Ammon's horn (tissue), 1 donor: ENCODE results near the gene TMED5.
"Not testable (repeated sequence)": the region's sequence is repeated elsewhere in the genome, so short reads cannot be mapped to it uniquely, and the experiment has no call there.

Source experiments
- DNase-seq: peaks from one replicate; pipeline ENCODE4 v3.0.0-alpha.2; 2016; ENCODE audit warnings: low spot score

Gene TMED5

DNA sequence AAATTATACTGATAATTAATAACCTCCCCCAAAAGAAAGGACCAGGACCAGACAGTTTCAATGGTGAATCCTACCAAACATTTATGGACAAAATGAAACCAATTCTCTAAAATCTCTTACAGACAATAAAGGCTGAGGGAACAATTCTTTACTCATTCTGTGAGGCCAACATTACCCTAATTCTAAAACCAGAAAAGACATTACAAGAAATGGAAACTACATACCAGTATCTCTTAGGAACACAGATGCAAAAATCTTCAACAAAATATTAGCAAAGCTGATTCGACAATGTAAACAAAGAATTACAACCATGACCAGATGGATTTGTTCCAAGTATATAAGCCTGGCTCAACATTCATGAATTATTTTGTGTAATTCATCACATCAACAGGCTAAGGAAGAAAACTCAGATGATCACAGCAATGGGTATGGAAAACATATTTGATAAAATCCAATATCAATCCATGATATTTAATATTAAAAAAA is 8.6 kb downstream of the TMED5 start:
- DNase-seq = no peak

DNA sequence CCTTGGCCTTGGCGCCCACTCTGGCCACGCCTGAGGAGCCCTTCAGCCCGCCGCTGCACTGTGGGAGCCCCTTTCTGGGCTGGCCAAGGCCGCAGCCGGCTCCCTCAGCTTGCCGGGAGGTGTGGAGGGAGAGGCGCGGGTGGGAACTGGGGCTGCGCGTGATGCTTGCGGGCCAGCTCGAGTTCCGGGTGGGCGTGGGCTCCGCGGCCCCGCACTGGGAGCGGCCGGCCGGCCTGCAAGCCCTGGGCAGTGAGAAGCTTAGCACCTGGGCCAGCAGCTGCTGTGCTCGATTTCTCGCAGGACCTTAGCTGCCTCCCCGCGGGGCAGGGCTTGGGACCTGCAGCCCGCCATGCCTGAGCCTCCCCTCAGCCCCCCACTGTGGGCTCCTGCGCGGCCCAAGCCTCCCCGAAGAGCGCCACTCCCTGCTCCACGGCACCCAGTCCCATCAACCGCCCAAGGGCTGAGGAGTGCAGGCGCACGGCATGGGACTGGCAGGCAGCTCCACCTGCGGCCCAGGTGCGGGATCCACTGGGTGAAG is 10.0 kb downstream of the TMED5 start:
- not testable (repeated sequence) for DNase-seq

- DNase-seq = no peak
Observed at GRCh38 chr1:93167006-93167405, 13.2 kb downstream of the TMED5 start.

DNA sequence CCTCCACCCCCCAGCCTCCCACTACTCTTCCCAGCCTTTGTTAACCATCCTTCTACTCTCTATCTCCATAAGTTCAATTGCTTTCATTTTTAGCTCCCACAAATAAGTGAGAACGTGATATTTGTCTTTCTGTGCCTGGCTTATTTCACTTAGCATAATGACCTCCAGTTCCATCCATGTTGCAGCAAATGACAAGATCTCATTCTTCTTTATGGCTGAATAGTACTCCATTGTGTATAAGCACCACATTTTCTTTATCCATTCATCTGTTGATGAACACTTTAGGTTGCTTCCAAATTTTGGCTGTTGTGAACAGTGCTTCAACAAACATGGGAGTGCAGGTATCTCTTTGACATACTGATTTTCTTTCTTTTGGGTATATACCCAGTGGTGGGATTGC is 14.3 kb downstream of the TMED5 start:
- DNase-seq = not testable (repeated sequence)

GRCh38 chr1:93164816-93165215 is 15.4 kb downstream of the TMED5 start:
- DNase-seq = no peak

DNA sequence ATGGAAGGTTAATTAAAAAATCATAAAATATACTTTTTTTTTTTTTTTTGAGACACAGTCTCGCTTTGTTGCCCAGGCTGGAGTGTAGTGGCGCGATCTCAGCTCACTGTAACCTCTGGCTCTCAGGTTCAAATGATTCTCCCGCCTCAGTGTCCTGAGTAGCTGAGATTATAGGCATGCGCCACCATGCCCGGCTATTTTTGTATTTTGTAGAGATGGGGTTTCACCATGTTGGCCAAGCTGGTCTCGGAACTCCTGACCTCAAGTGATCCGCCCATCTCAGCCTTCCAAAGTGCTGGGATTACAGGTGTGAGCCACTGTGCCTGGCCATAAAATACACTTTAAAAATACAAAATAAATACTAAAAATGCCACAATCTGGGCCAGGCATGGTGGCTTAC is 16.9 kb downstream of the TMED5 start:
- DNase-seq = not testable (repeated sequence)

DNA sequence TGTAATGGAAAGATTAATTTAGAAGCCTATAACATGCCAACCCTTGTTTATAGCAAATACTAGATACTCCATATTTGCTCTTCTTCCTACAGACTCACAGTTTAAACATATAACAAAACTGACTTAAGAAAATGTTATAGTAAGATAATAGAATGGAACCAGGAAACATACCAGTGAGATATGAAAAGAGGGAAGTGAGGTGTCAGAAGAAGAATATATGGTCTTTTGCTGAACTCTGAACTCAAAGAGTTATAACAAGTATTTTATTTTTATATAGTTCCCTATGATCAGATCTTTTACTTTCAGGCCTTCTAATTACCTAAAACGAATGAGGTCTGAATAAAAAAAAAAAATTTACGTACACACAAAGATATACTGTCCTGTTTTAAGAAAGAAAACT is 20.9 kb downstream of the TMED5 start:
- DNase-seq = no peak

GRCh38 chr1:93155335-93155734 is 24.9 kb downstream of the TMED5 start:
- no peak for DNase-seq

- DNase-seq = no peak
Observed at GRCh38 chr1:93154898-93155297, 25.3 kb downstream of the TMED5 start.

DNA sequence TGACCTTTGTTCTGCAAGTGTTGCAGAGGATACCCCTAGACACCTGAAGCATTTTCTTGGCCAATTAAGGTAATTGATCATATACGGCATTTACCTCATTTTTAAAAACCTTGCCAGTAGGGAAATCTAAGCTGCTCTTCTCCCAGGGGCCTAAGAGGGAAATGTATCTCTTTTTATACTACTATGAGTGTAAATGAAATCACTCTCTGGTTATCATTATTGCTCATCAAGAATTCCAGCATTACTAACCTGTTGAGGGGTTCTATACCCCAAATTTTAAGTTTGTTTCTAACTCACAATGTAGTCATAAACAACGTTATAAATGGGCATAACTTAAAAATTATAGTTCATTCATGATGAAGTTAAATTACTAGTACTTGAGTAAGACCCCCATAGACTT is 27.4 kb downstream of the TMED5 start:
- no peak for DNase-seq

DNA sequence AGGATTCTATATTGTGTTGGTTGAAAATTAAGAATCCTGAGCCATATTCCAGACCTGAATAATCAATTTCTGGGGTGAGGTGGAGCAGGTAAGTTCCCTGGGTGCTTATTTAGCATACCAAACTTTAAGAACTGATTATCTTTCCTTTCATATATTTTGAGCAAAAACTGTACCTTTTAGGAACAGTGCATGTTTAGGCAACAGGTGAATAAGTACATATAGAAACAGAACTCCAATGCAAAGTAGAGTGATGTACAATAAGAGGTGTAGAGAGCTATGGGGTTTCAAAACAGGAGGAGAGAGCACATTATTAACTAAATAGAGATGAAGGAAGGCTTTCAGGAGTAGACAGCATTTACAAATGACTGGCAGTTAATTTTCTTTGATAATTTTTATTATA is 28.7 kb downstream of the TMED5 start:
- no peak for DNase-seq

- DNase-seq = no peak
Observed at GRCh38 chr1:93150729-93151128, 29.5 kb downstream of the TMED5 start.

- DNase-seq = no peak
Observed at GRCh38 chr1:93148001-93148400, 32.2 kb downstream of the TMED5 start.

- no peak for DNase-seq
Observed at GRCh38 chr1:93143769-93144168, 36.4 kb downstream of the TMED5 start.

GRCh38 chr1:93143136-93143535 is 37.1 kb downstream of the TMED5 start:
- no peak for DNase-seq

GRCh38 chr1:93142161-93142560 is 38.1 kb downstream of the TMED5 start:
- no peak for DNase-seq

- no peak for DNase-seq
Observed at GRCh38 chr1:93140106-93140505, 40.1 kb downstream of the TMED5 start.

DNA sequence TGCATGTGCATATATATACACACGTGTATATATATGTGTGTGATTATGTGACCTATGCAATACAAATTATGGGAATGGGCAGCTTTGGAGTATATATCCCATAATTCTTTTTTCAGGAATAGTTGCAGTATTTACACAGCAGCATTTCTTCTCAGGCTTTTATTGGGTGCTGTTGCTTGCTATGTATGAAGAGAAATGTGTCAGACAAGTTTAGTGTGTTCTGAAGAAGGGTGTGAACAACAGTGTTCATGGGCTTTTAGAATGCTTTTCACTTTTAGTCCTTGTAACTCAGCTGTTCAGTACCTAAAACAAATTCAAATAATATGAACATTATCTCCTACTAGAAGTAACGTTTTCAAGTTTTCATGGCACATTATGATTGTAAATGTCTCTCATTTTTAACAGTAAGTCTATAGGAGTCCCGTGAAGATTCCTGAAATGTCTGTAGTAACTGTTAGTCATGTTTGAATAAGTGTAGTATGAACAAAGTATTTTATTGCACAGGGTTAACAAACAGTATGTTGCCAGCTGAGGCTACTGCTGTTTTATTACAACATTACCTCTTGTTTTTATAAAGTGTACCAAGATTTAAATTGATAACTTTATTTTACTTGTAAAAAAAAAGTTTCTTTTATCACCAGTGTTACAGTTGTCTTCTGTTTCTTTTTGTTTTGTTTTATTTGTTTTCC is 42.5 kb downstream of the TMED5 start:
- DNase-seq = no peak

DNA sequence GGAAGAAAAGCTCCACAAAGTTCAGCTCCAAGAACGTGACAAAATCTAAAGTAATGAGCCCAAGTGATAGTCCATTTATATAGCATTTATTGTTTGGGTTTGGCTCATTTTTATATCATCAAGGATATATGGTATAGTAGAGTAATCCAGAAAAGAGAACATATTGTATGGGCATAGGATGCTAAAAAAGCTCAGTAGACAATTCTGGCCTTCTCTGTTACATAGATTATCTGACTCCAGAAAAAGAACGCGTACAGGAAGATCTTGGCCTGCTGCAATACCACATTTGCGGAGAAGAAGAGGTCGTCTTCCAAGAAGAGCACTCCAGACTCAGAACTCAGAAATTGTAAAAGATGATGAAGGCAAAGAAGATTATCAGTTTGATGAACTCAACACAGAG is 43.8 kb downstream of the TMED5 start:
- no peak for DNase-seq

DNA sequence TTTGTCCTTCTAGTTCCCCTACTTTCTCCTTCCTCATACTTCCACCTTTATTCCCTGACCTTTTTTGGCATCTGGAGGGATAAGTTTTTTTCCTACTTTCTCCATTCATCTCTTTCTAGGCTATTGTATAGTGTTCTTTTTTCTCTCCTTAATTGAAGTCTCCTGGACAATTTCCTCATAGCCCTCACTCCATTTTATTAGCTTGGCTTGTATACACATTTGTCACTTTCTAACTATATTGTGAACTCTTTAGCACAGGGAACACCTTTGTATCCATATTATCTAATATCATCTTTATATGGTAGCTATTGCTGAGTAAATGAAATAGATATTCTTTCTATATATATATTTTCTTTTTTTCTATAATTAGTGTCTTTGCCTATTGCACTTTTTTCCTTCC is 47.6 kb downstream of the TMED5 start:
- DNase-seq = no peak

GRCh38 chr1:93129507-93130099 is 50.6 kb downstream of the TMED5 start:
- no peak for DNase-seq

GRCh38 chr1:93124556-93125355 is 55.5 kb downstream of the TMED5 start:
- DNase-seq = no peak
